ENCODE results near the gene FBXO10.
"Not testable (repeated sequence)": the region's sequence is repeated elsewhere in the genome, so short reads cannot be mapped to it uniquely, and the experiment has no call there.

- TF ChIP-seq, protein P1, sequence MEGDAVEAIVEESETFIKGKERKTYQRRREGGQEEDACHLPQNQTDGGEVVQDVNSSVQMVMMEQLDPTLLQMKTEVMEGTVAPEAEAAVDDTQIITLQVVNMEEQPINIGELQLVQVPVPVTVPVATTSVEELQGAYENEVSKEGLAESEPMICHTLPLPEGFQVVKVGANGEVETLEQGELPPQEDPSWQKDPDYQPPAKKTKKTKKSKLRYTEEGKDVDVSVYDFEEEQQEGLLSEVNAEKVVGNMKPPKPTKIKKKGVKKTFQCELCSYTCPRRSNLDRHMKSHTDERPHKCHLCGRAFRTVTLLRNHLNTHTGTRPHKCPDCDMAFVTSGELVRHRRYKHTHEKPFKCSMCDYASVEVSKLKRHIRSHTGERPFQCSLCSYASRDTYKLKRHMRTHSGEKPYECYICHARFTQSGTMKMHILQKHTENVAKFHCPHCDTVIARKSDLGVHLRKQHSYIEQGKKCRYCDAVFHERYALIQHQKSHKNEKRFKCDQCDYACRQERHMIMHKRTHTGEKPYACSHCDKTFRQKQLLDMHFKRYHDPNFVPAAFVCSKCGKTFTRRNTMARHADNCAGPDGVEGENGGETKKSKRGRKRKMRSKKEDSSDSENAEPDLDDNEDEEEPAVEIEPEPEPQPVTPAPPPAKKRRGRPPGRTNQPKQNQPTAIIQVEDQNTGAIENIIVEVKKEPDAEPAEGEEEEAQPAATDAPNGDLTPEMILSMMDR (IDR thresholded peaks at IDR 0.05): not testable (repeated sequence)
- TF ChIP-seq POLR2AphosphoS5, POLR2A (IDR thresholded peaks at IDR 0.05): not testable (repeated sequence)
These were observed 98.7 kb downstream of the FBXO10 start for GRCh38 chr9:37477443-37477842.

Data from breast epithelium (tissue), 3 donors.